ENCODE results near the gene STMND1. TPM values are rescaled to one million over a fixed set of nuclear protein-coding genes. Genes with fewer than 3 reads are reported as not detected.

Gene STMND1
- total RNA-seq, 1 experiment from 2014 or later, result 0.26 TPM

- Histone ChIP-seq H4K20me1 (ENCODE audit: insufficient read depth) (no peaks in the 10 kb centered on the region), H3K4me3 (no peak overlapping the region), H2AFZ (no peak overlapping the region), H3F3A (ENCODE audit: insufficient read depth, low read depth) (no peaks in the 10 kb centered on the region), H3K9me2 (ENCODE audit: insufficient read depth) (no peaks in the 10 kb centered on the region), H3K79me2 (ENCODE audit: low read depth) (no peaks in the 10 kb centered on the region), H3K4me1 (replicated peaks; ENCODE audit: insufficient read depth) (no peaks in the 10 kb centered on the region), H3K36me3 (ENCODE audit: low read depth) (no peaks in the 10 kb centered on the region), H3K27me3 (ENCODE audit: insufficient read depth, low read depth) (no peaks in the 10 kb centered on the region), H3K27ac (no peak overlapping the region), H3K9me3 (ENCODE audit: insufficient read depth, low read depth) (no peaks in the 10 kb centered on the region), H3K4me2 (no peak overlapping the region)
- no peak for DNase-seq
- intact Hi-C loops (cut with micrococcal nuclease; ENCODE audit: unreplicated experiment), result no loop called here
- TF ChIP-seq EZH2 (IDR thresholded peaks at IDR 0.05; ENCODE audit: low read depth) (no peak), CTCF (conservative IDR thresholded peaks at IDR 0.05) (no peak)
- ChIA-PET POLR2A (ENCODE audit: unreplicated experiment) (interaction anchor here (0.7 kb wide), 1 partner anchor 778 kb away, joined by 4 read pairs; no protein-coding TSS in a partner anchor), CTCF (no interaction called here)
- no TSS peak for BruUV-seq (replicated peaks)
Measured at GRCh38 chr6:17125407-17125806, 23.6 kb downstream of the STMND1 start.

GRCh38 chr6:17130786-17131185, 28.9 kb downstream of the STMND1 start:
- H3K79me2 ChIP-seq (ENCODE audit: low read depth), result no peaks in the 10 kb centered on the region
- DNase-seq, result no peak
- H3K27ac ChIP-seq, result no peak overlapping the region
- CTCF ChIA-PET, result interaction anchor here (0.5 kb wide), 1 partner anchor 683 kb away, joined by 8 read pairs; no protein-coding TSS in a partner anchor
- 0 out of 2 replicates have a peak, but pooled peaks cover 5% of the 10 kb centered on the region for H3K27me3 ChIP-seq (ENCODE audit: insufficient read depth, low read depth)
- H2AFZ ChIP-seq, result no peak overlapping the region
- no peaks in the 10 kb centered on the region for H4K20me1 ChIP-seq (ENCODE audit: insufficient read depth)
- H3F3A ChIP-seq (ENCODE audit: insufficient read depth, low read depth), result no peaks in the 10 kb centered on the region
- BruUV-seq (replicated peaks), result no TSS peak
- no peaks in the 10 kb centered on the region for H3K36me3 ChIP-seq (ENCODE audit: low read depth)
- no peaks in the 10 kb centered on the region for H3K9me2 ChIP-seq (ENCODE audit: insufficient read depth)
- no peak overlapping the region for H3K4me2 ChIP-seq
- no peaks in the 10 kb centered on the region for H3K4me1 ChIP-seq (replicated peaks; ENCODE audit: insufficient read depth)
- POLR2A ChIA-PET (ENCODE audit: unreplicated experiment), result no interaction called here
- TF ChIP-seq CTCF (conservative IDR thresholded peaks at IDR 0.05) (no peak), EZH2 (IDR thresholded peaks at IDR 0.05; ENCODE audit: low read depth) (no peak)
- no peaks in the 10 kb centered on the region; the same call in 1 of the 2 replicates for H3K9me3 ChIP-seq (ENCODE audit: insufficient read depth, low read depth)
- intact Hi-C loops (cut with micrococcal nuclease; ENCODE audit: unreplicated experiment), result no loop called here
- no peak overlapping the region for H3K4me3 ChIP-seq

GRCh38 chr6:17132967-17133366, 31.1 kb downstream of the STMND1 start:
- Histone ChIP-seq H3F3A (ENCODE audit: insufficient read depth, low read depth) (no peaks in the 10 kb centered on the region), H4K20me1 (ENCODE audit: insufficient read depth) (no peaks in the 10 kb centered on the region), H3K9me2 (ENCODE audit: insufficient read depth) (no peaks in the 10 kb centered on the region), H3K27me3 (ENCODE audit: insufficient read depth, low read depth) (peaks cover 12% of the 10 kb centered on the region; the same call in 1 of the 2 replicates), H3K4me3 (no peak overlapping the region), H3K9me3 (ENCODE audit: insufficient read depth, low read depth) (peaks cover 4% of the 10 kb centered on the region; the same call in 1 of the 2 replicates), H3K27ac (no peak overlapping the region), H2AFZ (no peak overlapping the region), H3K4me1 (replicated peaks; ENCODE audit: insufficient read depth) (no peaks in the 10 kb centered on the region), H3K79me2 (ENCODE audit: low read depth) (no peaks in the 10 kb centered on the region), H3K4me2 (no peak overlapping the region), H3K36me3 (ENCODE audit: low read depth) (no peaks in the 10 kb centered on the region)
- no peak for DNase-seq
- ChIA-PET CTCF (no interaction called here), POLR2A (ENCODE audit: unreplicated experiment) (no interaction called here)
- BruUV-seq (replicated peaks), result no TSS peak
- intact Hi-C loops (cut with micrococcal nuclease; ENCODE audit: unreplicated experiment), result no loop called here
- TF ChIP-seq EZH2 (IDR thresholded peaks at IDR 0.05; ENCODE audit: low read depth) (no peak), CTCF (conservative IDR thresholded peaks at IDR 0.05) (no peak)
